ENCODE results near the gene C2CD2. TPM values are rescaled to one million over a fixed set of nuclear protein-coding genes. Genes with fewer than 3 reads are reported as not detected.

Gene C2CD2
- polyA plus RNA-seq, 1 donor (not counting 4 experiments of a cell fraction or from before 2014, with no cell fraction given), result 39.9 TPM

GRCh38 chr21:41858466-41859296 is 95.1 kb downstream of the C2CD2 start:
- H3K4me1 ChIP-seq (ENCODE audit: control insufficient read depth, extremely low read depth, insufficient read depth, low read length), result no peaks in the 10 kb centered on the region
- H2AFZ ChIP-seq (ENCODE audit: control insufficient read depth, low read length), result no peak overlapping the region
- H3K4me3 ChIP-seq (ENCODE audit: control insufficient read depth in 2 of 3, extremely low read depth in 1 of 3, insufficient read depth in 2 of 3, low read depth in 1 of 3, low read length in 3 of 3), result no peak overlapping the region
- no peaks in the 10 kb centered on the region for H3K27me3 ChIP-seq (ENCODE audit: control insufficient read depth, extremely low read depth, insufficient read depth, low read length)
- peaks cover 16 to 22% of the 10 kb centered on the region in 2 experiments for H3K36me3 ChIP-seq (ENCODE audit: control insufficient read depth in 2 of 2, extremely low read depth in 1 of 2, insufficient read depth in 2 of 2, low read length in 2 of 2)
- H3K79me2 ChIP-seq (ENCODE audit: control insufficient read depth, insufficient read depth, low read length), result peaks cover 2% of the 10 kb centered on the region
- H4K20me1 ChIP-seq (ENCODE audit: control insufficient read depth, extremely low read depth, insufficient read depth, low read length), result no peaks in the 10 kb centered on the region
- FAIRE-seq, result no peak
- H3K9me1 ChIP-seq (ENCODE audit: control insufficient read depth, extremely low read depth, insufficient read depth, low read length), result no peaks in the 10 kb centered on the region
- no peaks in the 10 kb centered on the region for H3K9me3 ChIP-seq (ENCODE audit: control insufficient read depth, low read depth, low read length)
- DNase-seq (ENCODE audit: low read depth, low spot score), result no peak
- H3K27ac ChIP-seq (ENCODE audit: control insufficient read depth, insufficient read depth, low read length), result no peak overlapping the region
- H3K4me2 ChIP-seq (ENCODE audit: control insufficient read depth, extremely low read depth, insufficient read depth, low read depth, low read length), result no peak overlapping the region
- dilution Hi-C loops (cut with MboI; ENCODE audit: extremely low pct_ligation_motif_present, low sequenced_read_pairs), result no loop called here
- no peak overlapping the region for H3K9ac ChIP-seq (ENCODE audit: control insufficient read depth, extremely low read depth, insufficient read depth, low read length)
- TF ChIP-seq CTCF (optimal IDR thresholded peaks at IDR 0.05 in 1 of 3, IDR thresholded peaks at IDR 0.05 in 1 of 3, conservative IDR thresholded peaks at IDR 0.05 in 1 of 3; ENCODE audit: extremely low read depth in 1 of 3, insufficient read depth in 2 of 3, low read length in 3 of 3) (peak in 1 of 3 experiments; percentile 4), EZH2 (IDR thresholded peaks at IDR 0.05; ENCODE audit: low read length) (no peak)

- dilution Hi-C loops (cut with MboI; ENCODE audit: extremely low pct_ligation_motif_present, low sequenced_read_pairs), result no loop called here
- DNase-seq (ENCODE audit: low read depth, low spot score) (no peak), FAIRE-seq (no peak)
- H3K4me1 ChIP-seq (ENCODE audit: control insufficient read depth, extremely low read depth, insufficient read depth, low read length), result no peaks in the 10 kb centered on the region
- H3K27me3 ChIP-seq (ENCODE audit: control insufficient read depth, extremely low read depth, insufficient read depth, low read length), result no peaks in the 10 kb centered on the region
- no peak overlapping the region for H3K9ac ChIP-seq (ENCODE audit: control insufficient read depth, extremely low read depth, insufficient read depth, low read length)
- TF ChIP-seq EZH2 (IDR thresholded peaks at IDR 0.05; ENCODE audit: low read length) (no peak), CTCF (optimal IDR thresholded peaks at IDR 0.05 in 1 of 3, IDR thresholded peaks at IDR 0.05 in 1 of 3, conservative IDR thresholded peaks at IDR 0.05 in 1 of 3; ENCODE audit: extremely low read depth in 1 of 3, insufficient read depth in 2 of 3, low read length in 3 of 3) (no peak)
- no peaks in the 10 kb centered on the region for H4K20me1 ChIP-seq (ENCODE audit: control insufficient read depth, extremely low read depth, insufficient read depth, low read length)
- no peak overlapping the region for H3K27ac ChIP-seq (ENCODE audit: control insufficient read depth, insufficient read depth, low read length)
- no peak overlapping the region for H2AFZ ChIP-seq (ENCODE audit: control insufficient read depth, low read length)
- no peak overlapping the region for H3K4me3 ChIP-seq (ENCODE audit: control insufficient read depth in 2 of 3, extremely low read depth in 1 of 3, insufficient read depth in 2 of 3, low read depth in 1 of 3, low read length in 3 of 3)
- H3K9me1 ChIP-seq (ENCODE audit: control insufficient read depth, extremely low read depth, insufficient read depth, low read length), result no peaks in the 10 kb centered on the region
- H3K79me2 ChIP-seq (ENCODE audit: control insufficient read depth, insufficient read depth, low read length), result peaks cover 2% of the 10 kb centered on the region
- no peaks in the 10 kb centered on the region for H3K9me3 ChIP-seq (ENCODE audit: control insufficient read depth, low read depth, low read length)
- H3K4me2 ChIP-seq (ENCODE audit: control insufficient read depth, extremely low read depth, insufficient read depth, low read depth, low read length), result no peak overlapping the region
- H3K36me3 ChIP-seq (ENCODE audit: control insufficient read depth in 2 of 2, extremely low read depth in 1 of 2, insufficient read depth in 2 of 2, low read length in 2 of 2), result peaks cover 23 to 24% of the 10 kb centered on the region in 2 experiments
Measured at GRCh38 chr21:41857771-41858300, 96.0 kb downstream of the C2CD2 start.
